ENCODE results near the gene PCED1B.

The PCED1B gene

GRCh38 chr12:47155457-47156166 is 76.2 kb downstream of the PCED1B start (continued):
- TF ChIP-seq, protein P1, sequence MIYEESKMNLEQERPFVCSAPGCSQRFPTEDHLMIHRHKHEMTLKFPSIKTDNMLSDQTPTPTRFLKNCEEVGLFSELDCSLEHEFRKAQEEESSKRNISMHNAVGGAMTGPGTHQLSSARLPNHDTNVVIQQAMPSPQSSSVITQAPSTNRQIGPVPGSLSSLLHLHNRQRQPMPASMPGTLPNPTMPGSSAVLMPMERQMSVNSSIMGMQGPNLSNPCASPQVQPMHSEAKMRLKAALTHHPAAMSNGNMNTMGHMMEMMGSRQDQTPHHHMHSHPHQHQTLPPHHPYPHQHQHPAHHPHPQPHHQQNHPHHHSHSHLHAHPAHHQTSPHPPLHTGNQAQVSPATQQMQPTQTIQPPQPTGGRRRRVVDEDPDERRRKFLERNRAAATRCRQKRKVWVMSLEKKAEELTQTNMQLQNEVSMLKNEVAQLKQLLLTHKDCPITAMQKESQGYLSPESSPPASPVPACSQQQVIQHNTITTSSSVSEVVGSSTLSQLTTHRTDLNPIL (CRISPR knock-in tag; IDR thresholded peaks at IDR 0.05; ENCODE audit: low read depth) = no peak
- no peak for TF ChIP-seq ZFP30 (CRISPR knock-in tag; IDR thresholded peaks at IDR 0.05)
- TF ChIP-seq RARB (CRISPR knock-in tag; IDR thresholded peaks at IDR 0.05) = no peak
- TF ChIP-seq ESRRG (CRISPR knock-in tag; IDR thresholded peaks at IDR 0.05) = no peak

DNA sequence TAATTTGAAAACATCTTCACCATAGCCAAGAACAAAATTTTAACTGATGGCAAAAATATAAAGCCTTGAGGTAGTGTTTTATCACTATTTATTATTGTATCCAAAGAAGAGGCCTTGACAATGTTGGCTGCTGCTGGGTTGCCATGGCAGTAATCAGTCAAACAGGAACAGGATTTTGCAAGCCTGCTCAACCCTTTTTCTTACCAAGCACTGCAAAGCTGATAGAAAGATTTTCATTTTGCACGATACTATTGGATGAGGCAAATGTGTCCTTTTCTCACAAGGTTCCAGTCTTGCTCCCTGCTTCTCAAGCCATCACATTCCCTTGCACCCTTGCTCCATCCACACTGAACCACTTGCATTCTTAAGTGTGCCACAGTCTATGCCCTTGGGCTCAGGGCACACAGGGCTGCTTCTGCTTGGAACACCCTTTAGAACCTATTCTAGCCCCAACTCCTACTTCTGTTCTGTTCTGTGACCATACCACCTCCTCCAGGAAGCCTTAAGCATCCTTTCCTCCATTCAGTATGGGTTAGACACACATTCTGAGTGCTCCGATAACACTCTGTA is 76.8 kb downstream of the PCED1B start:
- TF ChIP-seq ZNF8 (CRISPR knock-in tag; IDR thresholded peaks at IDR 0.05) (no peak), TOX (CRISPR knock-in tag; IDR thresholded peaks at IDR 0.05; ENCODE audit: borderline replicate concordance) (no peak), CSDC2 (CRISPR knock-in tag; IDR thresholded peaks at IDR 0.05) (no peak), RARB (CRISPR knock-in tag; IDR thresholded peaks at IDR 0.05) (no peak), POU6F1 (CRISPR knock-in tag; IDR thresholded peaks at IDR 0.05; ENCODE audit: borderline replicate concordance, low read depth) (no peak), ZFP30 (CRISPR knock-in tag; IDR thresholded peaks at IDR 0.05) (no peak), ARNTL (CRISPR knock-in tag; IDR thresholded peaks at IDR 0.05; ENCODE audit: borderline replicate concordance, low read depth) (no peak), SNAI2 (CRISPR knock-in tag; IDR thresholded peaks at IDR 0.05) (no peak), ESRRG (CRISPR knock-in tag; IDR thresholded peaks at IDR 0.05) (no peak)
- TF ChIP-seq, protein P2, sequence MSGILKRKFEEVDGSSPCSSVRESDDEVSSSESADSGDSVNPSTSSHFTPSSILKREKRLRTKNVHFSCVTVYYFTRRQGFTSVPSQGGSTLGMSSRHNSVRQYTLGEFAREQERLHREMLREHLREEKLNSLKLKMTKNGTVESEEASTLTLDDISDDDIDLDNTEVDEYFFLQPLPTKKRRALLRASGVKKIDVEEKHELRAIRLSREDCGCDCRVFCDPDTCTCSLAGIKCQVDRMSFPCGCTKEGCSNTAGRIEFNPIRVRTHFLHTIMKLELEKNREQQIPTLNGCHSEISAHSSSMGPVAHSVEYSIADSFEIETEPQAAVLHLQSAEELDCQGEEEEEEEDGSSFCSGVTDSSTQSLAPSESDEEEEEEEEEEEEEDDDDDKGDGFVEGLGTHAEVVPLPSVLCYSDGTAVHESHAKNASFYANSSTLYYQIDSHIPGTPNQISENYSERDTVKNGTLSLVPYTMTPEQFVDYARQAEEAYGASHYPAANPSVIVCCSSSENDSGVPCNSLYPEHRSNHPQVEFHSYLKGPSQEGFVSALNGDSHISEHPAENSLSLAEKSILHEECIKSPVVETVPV (CRISPR knock-in tag; IDR thresholded peaks at IDR 0.05) = no peak
- ATAC-seq = no peak

DNA sequence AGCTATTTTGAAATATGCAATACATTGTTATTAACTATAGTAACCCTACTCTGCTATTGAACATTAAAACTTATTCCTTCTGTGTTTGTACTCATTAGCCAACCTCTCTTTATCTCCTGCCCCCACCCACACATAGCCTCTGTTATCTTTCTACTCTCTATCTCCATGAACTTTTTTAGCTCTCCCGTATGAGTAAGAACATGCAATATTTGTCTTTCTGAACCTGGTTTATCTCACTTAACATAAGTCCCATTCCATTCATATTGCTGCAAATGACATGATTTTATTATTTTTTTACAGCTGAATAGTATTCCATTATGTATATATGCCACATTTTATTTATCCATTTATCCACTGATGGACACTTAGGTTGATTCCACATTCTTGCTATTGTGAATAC is 79.4 kb downstream of the PCED1B start:
- TF ChIP-seq POU6F1 (CRISPR knock-in tag; IDR thresholded peaks at IDR 0.05; ENCODE audit: borderline replicate concordance, low read depth) = no peak
- TF ChIP-seq, protein P1 (CRISPR knock-in tag; IDR thresholded peaks at IDR 0.05; ENCODE audit: low read depth) = no peak
- ATAC-seq = no peak

GRCh38 chr12:47159348-47159747 is 79.9 kb downstream of the PCED1B start:
- no peak for ATAC-seq
- TF ChIP-seq, protein P3, sequence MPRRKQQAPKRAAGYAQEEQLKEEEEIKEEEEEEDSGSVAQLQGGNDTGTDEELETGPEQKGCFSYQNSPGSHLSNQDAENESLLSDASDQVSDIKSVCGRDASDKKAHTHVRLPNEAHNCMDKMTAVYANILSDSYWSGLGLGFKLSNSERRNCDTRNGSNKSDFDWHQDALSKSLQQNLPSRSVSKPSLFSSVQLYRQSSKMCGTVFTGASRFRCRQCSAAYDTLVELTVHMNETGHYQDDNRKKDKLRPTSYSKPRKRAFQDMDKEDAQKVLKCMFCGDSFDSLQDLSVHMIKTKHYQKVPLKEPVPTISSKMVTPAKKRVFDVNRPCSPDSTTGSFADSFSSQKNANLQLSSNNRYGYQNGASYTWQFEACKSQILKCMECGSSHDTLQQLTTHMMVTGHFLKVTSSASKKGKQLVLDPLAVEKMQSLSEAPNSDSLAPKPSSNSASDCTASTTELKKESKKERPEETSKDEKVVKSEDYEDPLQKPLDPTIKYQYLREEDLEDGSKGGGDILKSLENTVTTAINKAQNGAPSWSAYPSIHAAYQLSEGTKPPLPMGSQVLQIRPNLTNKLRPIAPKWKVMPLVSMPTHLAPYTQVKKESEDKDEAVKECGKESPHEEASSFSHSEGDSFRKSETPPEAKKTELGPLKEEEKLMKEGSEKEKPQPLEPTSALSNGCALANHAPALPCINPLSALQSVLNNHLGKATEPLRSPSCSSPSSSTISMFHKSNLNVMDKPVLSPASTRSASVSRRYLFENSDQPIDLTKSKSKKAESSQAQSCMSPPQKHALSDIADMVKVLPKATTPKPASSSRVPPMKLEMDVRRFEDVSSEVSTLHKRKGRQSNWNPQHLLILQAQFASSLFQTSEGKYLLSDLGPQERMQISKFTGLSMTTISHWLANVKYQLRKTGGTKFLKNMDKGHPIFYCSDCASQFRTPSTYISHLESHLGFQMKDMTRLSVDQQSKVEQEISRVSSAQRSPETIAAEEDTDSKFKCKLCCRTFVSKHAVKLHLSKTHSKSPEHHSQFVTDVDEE (CRISPR knock-in tag; IDR thresholded peaks at IDR 0.05) = no peak
- TF ChIP-seq POU6F1 (CRISPR knock-in tag; IDR thresholded peaks at IDR 0.05; ENCODE audit: borderline replicate concordance, low read depth) (no peak), SNAI2 (CRISPR knock-in tag; IDR thresholded peaks at IDR 0.05) (no peak), ZFP3 (CRISPR knock-in tag; IDR thresholded peaks at IDR 0.05) (no peak), CSDC2 (CRISPR knock-in tag; IDR thresholded peaks at IDR 0.05) (no peak), ZNF565 (CRISPR knock-in tag; conservative IDR thresholded peaks at IDR 0.05; ENCODE audit: low read depth) (no peak), ZNF70 (CRISPR knock-in tag; IDR thresholded peaks at IDR 0.05) (no peak), ZFP30 (CRISPR knock-in tag; IDR thresholded peaks at IDR 0.05) (no peak), ZNF8 (CRISPR knock-in tag; IDR thresholded peaks at IDR 0.05) (no peak), ISL1 (CRISPR knock-in tag; IDR thresholded peaks at IDR 0.05) (no peak), BACH2 (CRISPR knock-in tag; IDR thresholded peaks at IDR 0.05; ENCODE audit: borderline replicate concordance) (no peak)
- TF ChIP-seq, protein P2 (CRISPR knock-in tag; IDR thresholded peaks at IDR 0.05) = no peak
